GM19395 (cell line): ENCODE data around the gene SPAG16.
"Not testable (repeated sequence)": the region's sequence is repeated elsewhere in the genome, so short reads cannot be mapped to it uniquely, and the experiment has no call there.

Source experiments
- ATAC-seq: cut with Tn5 transposase; IDR thresholded peaks from one replicate; pipeline ENCODE4 v1.9.1; 2021; ENCODE audit warnings: mild to moderate bottlenecking, moderate library complexity; ENCODE audit not compliant: unreplicated experiment

The SPAG16 gene

DNA sequence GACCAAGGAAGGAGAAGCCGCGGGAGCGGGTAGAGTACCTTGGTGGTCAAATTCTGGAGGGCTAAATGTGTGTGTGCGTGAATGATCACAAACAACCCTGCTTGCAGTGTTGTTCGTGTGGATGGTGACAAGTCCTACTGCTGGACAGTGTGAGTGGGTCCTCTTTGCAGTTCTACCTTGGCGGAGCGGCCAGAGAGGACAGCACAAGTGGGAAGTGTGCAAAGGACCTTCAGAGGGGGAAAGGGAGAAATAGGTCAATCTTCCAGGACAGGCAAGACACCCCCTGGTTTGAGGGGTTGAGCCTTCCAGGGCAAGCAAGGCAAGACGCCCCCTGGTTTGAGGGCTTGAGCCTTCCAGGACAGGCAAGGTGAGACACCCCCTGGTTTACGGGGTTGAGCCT is 122.8 kb downstream of the SPAG16 start:
- not testable (repeated sequence) for ATAC-seq

- not testable (repeated sequence) for ATAC-seq
These were observed 124.3 kb downstream of the SPAG16 start for GRCh38 chr2:213408426-213409070.

- ATAC-seq = not testable (repeated sequence)
These were observed 126.4 kb downstream of the SPAG16 start for GRCh38 chr2:213410687-213411086.

DNA sequence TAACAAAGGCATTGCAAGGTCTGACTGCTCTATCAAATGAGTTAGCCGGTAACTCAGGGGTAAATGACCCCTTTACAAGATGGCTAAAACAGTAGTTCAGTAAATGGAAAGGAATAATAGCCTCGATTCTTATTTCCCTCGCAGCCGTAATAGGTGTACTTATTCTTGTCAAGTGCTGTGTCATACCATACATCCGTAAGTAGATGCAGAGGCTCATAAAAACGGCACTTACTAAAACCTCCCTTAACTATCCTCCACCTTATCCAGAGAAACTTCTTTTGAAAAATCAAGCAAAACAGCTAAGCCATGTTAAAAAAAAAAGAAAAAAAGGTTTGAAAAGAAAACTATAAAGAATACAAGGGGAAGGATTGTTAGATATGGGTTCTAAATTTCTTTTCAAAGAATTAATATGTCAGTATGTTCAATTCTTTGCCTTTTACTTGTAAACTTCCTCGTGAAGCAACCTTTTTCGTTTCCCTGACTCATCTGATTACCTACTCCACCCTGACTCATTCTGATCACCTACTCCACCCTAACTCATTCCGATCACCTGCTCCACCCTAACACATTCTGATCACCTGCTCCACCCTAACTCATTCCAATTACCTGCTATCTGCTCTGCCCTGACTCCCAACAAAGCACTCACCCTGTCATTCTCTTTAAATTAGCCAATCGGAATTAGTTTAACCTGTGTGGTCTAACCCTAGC is 127.5 kb downstream of the SPAG16 start:
- no peak for ATAC-seq

DNA sequence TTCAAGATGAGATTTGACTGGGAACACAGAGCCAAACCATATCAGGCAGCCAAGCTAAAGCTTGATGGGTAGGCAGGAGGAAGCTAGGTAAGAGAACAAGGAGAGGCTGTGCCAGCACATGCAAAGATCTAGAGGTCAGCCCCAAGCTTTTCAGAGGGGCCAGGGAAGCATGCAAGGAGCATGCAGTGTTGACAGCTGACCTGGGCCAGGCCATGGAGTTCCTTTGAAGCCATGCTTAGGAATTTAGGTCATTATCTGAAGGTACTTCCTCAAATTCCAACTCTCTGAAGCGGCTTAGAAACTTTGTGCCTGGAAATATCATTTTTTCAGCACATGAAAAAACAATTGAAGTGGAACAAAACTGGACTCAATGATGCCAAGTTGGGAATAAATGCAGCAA is 130.8 kb downstream of the SPAG16 start:
- ATAC-seq = no peak

DNA sequence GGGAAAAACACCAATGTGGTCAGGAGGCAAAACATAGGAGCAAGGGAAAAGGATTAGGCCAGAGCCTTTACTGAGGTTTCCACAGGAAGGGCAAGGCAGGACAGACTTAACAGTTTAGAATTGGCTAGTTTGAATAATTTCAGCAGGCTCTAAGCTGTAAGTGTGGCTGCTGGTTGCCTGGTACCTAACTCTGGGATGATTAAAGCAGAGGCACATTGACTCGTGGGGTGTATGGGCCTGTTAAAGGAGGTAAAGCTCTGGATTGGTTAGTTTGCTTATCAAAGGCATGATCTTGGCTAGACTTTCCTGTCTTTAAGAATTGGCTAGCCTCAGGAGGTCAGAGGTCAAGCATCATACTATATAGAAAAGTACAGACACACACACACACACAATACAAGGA is 132.6 kb downstream of the SPAG16 start:
- ATAC-seq = no peak

DNA sequence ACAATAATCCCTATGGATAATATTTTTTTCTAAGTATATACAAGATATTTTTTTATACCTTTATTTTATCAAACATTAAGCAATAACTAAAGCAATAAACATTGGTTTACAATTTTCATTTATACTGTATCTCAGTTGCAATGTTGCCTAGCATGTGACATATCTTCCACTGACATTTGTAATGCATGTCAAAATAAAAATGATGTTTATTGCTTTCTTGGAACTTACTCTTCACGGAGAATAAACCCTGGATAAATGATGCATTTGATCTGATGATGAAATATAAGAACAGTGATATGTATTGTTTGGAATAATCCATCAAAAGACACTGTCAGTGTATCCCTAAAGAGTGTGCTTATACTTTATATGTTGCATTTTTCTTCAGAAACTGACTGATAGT is 135.7 kb downstream of the SPAG16 start:
- no peak for ATAC-seq

GRCh38 chr2:213420828-213421385 is 136.6 kb downstream of the SPAG16 start:
- no peak for ATAC-seq

DNA sequence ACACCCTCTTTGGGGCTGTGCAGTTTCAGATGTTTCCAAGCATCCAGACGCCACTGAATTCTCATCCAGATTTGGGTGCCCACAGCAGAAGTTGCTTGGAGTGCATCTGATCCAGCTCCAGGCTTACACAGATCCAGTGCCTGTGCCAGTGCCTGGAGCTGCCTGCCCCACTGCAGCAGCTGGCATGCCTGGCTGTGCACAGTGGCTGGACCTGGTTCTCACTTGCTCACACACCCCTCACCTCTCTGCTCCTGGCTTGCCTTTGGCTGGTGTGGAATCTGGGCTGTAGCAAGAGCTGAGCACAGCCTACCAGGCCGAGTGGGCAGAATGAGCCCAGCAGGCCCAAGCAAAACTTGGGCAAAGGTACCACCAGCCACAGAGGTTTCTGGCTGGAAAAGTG is 137.9 kb downstream of the SPAG16 start:
- no peak for ATAC-seq

- ATAC-seq = no peak
These were observed 141.4 kb downstream of the SPAG16 start for GRCh38 chr2:213425618-213426017.

DNA sequence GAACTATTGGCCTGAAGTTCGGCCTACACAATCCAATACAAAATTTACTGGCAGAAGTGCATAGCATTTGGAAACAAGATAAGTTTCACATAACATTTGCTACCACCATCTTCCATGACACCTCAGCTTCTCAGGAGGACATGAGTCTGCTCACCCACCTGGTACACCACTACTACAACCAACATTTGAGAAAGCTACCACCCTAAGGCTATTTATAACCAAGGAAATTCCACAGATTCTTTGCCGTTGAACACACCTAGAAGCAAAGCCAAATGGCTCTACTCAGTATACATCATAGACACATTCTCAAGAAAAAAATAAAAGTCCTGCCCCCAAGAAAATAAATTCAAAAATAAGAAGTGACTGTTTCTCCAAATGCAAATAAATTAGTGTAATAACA is 145.3 kb downstream of the SPAG16 start:
- no peak for ATAC-seq

GRCh38 chr2:213443921-213444320 is 159.7 kb downstream of the SPAG16 start:
- ATAC-seq = no peak

DNA sequence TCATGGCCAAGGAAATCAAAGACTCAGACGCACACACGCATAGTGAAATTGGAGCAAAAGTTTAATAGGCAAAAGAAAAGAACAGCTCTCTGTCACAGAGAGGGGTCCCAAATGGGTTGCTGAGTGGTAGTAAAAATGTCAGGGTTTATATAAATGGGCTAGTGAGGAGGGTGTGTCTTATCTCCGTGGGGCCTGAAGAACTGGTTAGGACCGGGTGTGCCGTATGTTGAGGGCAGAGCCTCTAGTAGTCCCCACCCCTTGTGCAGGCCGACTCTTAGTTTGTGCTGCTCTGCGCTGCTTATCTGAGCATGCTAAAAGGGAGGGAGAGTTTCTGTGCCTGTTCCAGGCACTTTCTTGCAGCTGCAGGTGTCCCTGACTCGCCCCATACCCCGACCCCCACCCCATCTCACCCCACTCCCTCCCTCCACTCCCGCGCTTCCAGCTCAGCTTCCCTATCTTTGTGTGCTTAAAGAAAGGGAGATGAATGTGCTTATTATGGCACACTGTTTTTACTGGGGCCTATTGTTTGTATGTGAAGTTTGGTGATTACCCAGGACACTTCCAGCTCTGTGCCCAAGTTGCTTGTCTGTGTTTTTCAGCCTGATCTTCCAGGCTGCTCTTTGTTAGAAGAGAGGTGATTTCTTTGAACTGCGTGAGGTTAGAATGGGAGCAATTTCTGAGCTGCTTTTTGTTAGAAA is 167.4 kb downstream of the SPAG16 start:
- no peak for ATAC-seq

DNA sequence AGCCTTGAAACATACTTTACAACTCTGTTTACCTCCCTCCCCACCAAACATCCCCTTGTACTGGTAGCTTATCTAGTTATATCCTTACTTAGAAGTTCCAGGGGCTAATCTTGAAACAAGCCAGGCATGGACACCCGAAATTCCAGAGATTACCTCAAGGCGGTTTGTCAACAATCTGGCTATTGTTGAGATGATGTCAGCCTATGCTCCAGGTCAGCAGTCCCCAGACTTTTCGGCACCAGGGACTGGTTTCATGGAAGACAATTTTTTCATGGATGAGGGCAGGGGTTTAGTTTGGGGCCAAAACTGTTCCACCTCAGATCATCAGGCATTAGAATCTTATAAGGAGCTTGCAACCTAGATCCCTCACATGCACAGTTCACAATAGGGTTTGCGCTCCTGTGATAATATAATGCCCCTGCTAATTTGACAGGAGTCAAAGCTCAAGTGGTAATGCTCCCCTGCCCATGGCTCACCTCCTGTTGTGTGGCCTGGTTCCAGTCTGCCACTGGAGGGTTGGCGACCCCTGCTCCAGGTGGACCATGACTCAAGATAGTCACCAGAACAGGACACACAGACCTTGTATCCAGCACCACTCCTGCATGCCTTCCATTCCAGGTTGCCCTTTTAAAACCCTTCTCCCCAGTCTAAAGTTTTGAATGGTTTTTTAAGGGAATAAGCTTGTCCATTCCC is 171.2 kb downstream of the SPAG16 start:
- ATAC-seq = no peak

GRCh38 chr2:213475433-213475832 is 191.2 kb downstream of the SPAG16 start:
- no peak for ATAC-seq

DNA sequence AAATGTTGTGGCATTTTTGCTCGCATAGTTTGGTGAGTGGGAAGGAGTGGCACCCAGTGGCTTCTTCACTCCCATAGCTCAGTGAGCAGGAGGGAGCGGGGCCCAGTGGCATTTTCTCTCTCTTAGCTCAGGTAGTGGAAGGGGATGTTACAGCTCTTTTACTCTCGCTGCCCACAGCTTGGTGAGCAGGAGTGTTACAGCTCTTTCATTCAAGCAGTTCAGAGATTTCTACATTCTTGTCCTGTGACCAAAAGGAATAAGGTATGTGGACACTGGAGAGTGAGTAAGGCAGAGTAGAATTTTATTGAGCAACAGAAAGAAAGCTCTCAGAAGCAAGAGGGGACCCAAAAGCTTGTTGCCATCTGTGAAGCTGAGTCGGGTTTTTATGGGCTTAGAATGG is 192.4 kb downstream of the SPAG16 start:
- ATAC-seq = no peak

DNA sequence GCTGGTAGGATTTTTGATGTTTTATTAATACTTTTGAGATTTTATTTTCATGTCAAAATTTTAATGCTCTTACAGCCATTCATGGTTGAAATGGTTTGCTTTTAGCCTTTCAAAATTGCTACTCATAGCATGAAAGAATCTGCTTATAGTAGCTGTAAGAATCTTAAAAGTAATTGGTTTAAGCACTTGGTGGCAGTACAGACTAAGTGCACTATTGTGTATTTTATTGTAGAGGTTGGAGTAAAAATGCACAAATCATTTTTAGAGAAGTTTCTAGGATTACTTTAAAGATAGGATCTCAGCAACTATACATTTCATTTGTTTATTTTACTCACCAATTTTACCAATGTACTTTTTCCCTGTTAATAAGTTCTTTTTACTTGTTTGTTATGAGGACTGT is 205.8 kb downstream of the SPAG16 start:
- ATAC-seq = no peak

- no peak for ATAC-seq
These were observed 207.1 kb downstream of the SPAG16 start for GRCh38 chr2:213491376-213491775.

DNA sequence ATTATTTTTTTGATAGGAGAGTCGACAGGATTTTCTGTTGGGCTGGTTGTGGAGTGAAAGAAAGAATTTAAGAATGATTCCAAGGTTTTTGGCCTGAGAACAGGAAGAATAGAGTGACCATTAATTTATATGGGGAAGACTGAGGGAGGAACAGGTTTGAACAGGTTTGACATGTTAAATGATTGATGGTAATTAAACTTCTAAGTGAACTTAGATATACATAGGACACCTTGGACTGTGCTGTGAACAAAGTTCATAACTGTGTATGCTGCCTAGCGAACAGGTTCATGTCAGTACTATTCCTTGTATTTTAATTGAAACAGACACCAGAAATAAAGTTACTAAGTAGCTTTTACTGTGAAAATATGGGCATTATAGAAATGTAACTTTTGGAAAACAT is 212.0 kb downstream of the SPAG16 start:
- ATAC-seq = no peak

GRCh38 chr2:213500881-213501280 is 216.6 kb downstream of the SPAG16 start:
- ATAC-seq = no peak

DNA sequence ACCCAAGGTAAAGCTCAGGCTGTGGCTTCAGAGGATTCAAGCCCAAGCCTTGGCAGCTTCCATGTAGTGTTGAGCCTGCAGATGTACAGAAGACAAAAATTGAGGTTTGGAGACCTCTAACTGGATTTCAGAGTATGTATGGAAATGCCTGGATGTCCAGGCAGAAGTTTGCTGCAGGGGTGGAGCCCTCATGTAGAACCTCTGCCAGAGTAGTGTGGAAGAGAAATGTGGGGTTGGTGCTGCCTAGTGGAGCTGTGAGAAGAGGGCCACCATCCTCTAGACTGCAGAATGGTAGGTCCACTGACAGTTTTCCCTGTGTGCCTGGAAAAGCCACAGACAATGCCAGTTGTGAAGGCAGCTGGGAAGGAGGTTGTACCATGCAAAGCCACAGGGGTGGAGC is 239.9 kb downstream of the SPAG16 start:
- no peak for ATAC-seq
